Lower leg skin (tissue), 4 donors: ENCODE results near the gene DDX1. TPM values are rescaled to one million over a fixed set of nuclear protein-coding genes. Genes with fewer than 3 reads are reported as not detected.
A peak's percentile ranks its signal among the peaks of the same experiment; 100 is the strongest.

ENCODE experiments used
- DNase-seq, 2 donors: peaks; one replicate each; pipeline ENCODE4 v3.0.0-alpha.2; 2019; ENCODE audit warnings: low spot score in 2 of 2
- H3K4me3 ChIP-seq: fragments of 200-600 bp; sonication (generic); 2 replicates; pipeline ENCODE4 v1.5.1; 2017; ENCODE audit warnings: mild to moderate bottlenecking, low read depth; ENCODE audit not compliant: poor library complexity, severe bottlenecking
- CTCF ChIP-seq, 3 donors: fragments of 450-650 bp; IDR thresholded peaks; one replicate each; pipeline ENCODE4 v1.5.1; 2016; ENCODE audit warnings: antibody characterized with exemption in 3 of 3, mild to moderate bottlenecking in 3 of 3, moderate library complexity in 2 of 3
- POLR2A ChIP-seq, 2 donors: fragments of 450-650 bp; IDR thresholded peaks; one replicate each; pipeline ENCODE4 v1.6.1; 2016 to 2017; ENCODE audit warnings: antibody characterized with exemption in 2 of 2, mild to moderate bottlenecking in 1 of 2, moderate library complexity in 1 of 2
- WGBS, 2 donors: methylation state at CpG; one replicate each; pipeline ENCODE4 v1.1.5; 2018; 5-methylcytosine and 5-hydroxymethylcytosine counted together
- intact Hi-C: fragments of 100-400 bp; cut with DNase I; formaldehyde crosslinking; loops from one replicate; pipeline ENCODE4 v1.15.0; 2023; ENCODE audit warnings: low total_unique reads
- total RNA-seq, 4 donors: library from RNA; depleted of rRNA; stranded (reverse); fragments of >200 nt; gene quantifications; one replicate each; pipeline ENCODE4 v1.1.0, GENCODE V29; 2016

DDX1 gene
- total RNA-seq, 4 donors from 2014 or later = 38.8 to 55.5 (median 44.4) TPM

DNA sequence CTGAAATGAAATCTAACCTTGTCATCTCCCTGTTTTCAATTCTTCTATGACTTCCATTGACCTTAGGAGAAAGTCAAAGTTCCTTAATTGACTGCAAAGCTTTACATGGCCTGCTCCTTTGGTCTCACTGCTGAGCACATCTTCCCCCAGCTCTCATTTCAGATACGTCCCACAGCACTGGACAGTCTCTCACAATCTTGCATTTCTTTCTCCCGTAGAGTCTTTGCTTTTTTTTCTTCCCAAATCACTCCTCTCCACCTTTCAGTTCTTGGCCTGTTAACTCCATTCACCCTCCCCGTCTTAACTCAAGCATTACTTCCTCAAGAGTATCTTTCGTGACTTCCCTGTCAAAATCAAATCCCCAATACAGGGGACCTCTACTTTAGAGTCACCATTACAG is 67.2 kb downstream of the DDX1 start:
- TF ChIP-seq POLR2A (IDR thresholded peaks at IDR 0.05) (no peak), CTCF (IDR thresholded peaks at IDR 0.05) (no peak)
- intact Hi-C loops = no loop called here
- no peak overlapping the region for H3K4me3 ChIP-seq
- DNase-seq = peak in 1 of 2 donors; percentile 1
- 93 to 97% methylated on average over 4 of the region's 4 CpGs for WGBS, 2 donors

GRCh38 chr2:15660491-15661294 is 69.0 kb downstream of the DDX1 start:
- intact Hi-C loops = no loop called here
- no peak overlapping the region for H3K4me3 ChIP-seq

DNA sequence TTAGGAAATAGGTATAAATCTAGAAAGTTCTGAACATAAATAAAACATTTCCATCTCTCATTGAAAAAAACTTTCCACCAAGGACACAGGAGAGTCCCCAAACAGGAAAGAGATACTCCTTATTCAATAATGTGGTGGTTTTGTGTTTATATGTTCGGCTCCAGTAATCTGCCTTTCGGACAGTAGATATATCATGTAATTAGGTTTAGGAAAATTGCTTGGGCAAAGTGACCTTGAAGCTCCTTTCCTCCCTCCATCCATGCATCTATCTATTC is 69.6 kb downstream of the DDX1 start:
- H3K4me3 ChIP-seq = no peak overlapping the region
- DNase-seq = no peak
- intact Hi-C loops = no loop called here
- TF ChIP-seq CTCF (IDR thresholded peaks at IDR 0.05) (no peak), POLR2A (IDR thresholded peaks at IDR 0.05) (no peak)
- 90 to 96% methylated on average over 2 of the region's 2 CpGs for WGBS, 2 donors

More at GRCh38 chr2:15660491-15661294, 69.0 kb downstream of the DDX1 start:
- 73 to 76% methylated on average over 6 of the region's 6 CpGs for WGBS, 2 donors
- no peak for TF ChIP-seq CTCF (IDR thresholded peaks at IDR 0.05)
- TF ChIP-seq POLR2A (IDR thresholded peaks at IDR 0.05) = no peak
- DNase-seq = no peak

- intact Hi-C loops = no loop called here
- no peak for DNase-seq
- TF ChIP-seq CTCF (IDR thresholded peaks at IDR 0.05) (no peak), POLR2A (IDR thresholded peaks at IDR 0.05) (no peak)
- 73 to 74% methylated on average over 4 of the region's 4 CpGs for WGBS, 2 donors
- no peak overlapping the region for H3K4me3 ChIP-seq
Observed at GRCh38 chr2:15662026-15662425, 70.4 kb downstream of the DDX1 start.

GRCh38 chr2:15662579-15662978 is 70.9 kb downstream of the DDX1 start:
- no peak for DNase-seq
- TF ChIP-seq CTCF (IDR thresholded peaks at IDR 0.05) = no peak
- TF ChIP-seq POLR2A (IDR thresholded peaks at IDR 0.05) = no peak
- WGBS, 2 donors = 92 to 95% methylated on average over 9 of the region's 9 CpGs
- intact Hi-C loops = no loop called here
- H3K4me3 ChIP-seq = no peak overlapping the region

DNA sequence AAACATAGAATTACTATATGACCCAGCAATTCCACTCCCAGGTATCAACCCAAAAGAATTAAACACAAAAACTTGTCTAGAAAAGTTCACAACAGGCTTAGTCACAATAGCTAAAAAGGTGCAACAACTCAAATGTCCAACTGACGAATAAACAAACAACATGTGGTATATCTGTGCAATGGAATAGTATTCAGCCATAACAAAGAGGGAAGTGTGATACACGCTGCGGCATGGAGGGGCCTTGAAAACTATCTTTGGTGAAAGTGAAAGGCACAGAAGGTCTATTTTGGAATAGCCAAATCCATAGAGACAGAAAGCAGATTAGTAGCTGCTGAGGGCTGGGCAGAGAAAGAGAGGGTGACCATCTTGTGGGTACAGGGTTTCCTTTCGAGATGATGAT is 72.1 kb downstream of the DDX1 start:
- intact Hi-C loops = no loop called here
- WGBS, 2 donors = 96 to 98% methylated on average over 4 of the region's 4 CpGs
- TF ChIP-seq CTCF (IDR thresholded peaks at IDR 0.05) = no peak
- TF ChIP-seq POLR2A (IDR thresholded peaks at IDR 0.05) = no peak
- DNase-seq = no peak
- H3K4me3 ChIP-seq = no peak overlapping the region
